Measurements from ENCODE around the gene CRLF2.

DNA sequence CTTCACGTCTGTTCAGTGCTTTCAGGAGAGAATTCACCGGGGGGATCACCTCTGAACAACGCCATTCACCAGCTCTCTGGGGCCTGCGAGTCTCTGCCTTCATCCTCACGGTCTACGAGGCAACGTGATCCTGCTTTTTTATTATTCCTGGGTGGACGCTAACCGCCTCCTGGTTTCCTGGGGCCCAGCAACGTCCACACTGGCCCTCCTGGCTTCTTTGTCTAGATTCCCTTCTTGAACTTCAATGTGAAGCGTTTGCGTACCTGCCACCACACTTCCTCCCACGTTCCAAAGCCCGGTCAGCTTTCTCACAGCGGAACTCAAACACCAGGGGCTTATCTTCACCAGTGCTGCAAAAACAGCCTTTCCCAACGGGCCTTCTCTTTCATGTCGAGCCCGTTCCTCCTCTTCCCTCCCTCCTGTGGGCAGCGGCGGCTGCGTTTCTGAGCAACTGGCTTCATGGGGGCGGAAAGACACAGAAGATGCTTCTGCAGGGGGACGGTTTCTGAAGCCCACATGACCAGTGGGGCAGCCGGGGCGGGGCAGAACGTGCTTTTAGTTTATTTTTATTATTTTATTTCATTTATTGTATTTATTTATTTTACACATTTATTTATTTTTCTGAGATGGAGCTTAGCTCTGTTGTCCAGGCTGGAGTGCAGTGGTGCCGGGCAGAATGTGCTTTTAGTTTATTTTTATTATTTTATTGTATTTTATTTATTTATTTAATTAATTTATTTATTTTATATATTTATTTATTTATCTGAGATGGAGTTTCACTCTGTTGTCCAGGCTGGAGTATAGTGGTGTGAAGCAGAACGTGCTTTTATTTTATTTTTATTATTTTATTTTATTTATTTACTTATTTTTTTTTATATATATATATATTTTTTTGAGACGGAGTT, 64.6 kb downstream of the CRLF2 start:
- TF ChIP-seq, protein P1, sequence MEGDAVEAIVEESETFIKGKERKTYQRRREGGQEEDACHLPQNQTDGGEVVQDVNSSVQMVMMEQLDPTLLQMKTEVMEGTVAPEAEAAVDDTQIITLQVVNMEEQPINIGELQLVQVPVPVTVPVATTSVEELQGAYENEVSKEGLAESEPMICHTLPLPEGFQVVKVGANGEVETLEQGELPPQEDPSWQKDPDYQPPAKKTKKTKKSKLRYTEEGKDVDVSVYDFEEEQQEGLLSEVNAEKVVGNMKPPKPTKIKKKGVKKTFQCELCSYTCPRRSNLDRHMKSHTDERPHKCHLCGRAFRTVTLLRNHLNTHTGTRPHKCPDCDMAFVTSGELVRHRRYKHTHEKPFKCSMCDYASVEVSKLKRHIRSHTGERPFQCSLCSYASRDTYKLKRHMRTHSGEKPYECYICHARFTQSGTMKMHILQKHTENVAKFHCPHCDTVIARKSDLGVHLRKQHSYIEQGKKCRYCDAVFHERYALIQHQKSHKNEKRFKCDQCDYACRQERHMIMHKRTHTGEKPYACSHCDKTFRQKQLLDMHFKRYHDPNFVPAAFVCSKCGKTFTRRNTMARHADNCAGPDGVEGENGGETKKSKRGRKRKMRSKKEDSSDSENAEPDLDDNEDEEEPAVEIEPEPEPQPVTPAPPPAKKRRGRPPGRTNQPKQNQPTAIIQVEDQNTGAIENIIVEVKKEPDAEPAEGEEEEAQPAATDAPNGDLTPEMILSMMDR (IDR thresholded peaks at IDR 0.05; ENCODE audit: extremely low read depth in 1 of 2, insufficient read depth in 1 of 2, low read depth in 1 of 2, low read length in 2 of 2), result no peak
- TF ChIP-seq POLR2A (IDR thresholded peaks at IDR 0.05; ENCODE audit: low read depth, low read length) (no peak), EZH2 (IDR thresholded peaks at IDR 0.05; ENCODE audit: borderline replicate concordance, low read depth, low read length, severe bottlenecking) (no peak)
- TF ChIP-seq, protein P2, sequence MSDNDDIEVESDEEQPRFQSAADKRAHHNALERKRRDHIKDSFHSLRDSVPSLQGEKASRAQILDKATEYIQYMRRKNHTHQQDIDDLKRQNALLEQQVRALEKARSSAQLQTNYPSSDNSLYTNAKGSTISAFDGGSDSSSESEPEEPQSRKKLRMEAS (IDR thresholded peaks at IDR 0.05; ENCODE audit: insufficient read depth, insufficient read length), result no peak
